ENCODE measurements around the gene SPDYE2.
"Not testable (repeated sequence)": the region's sequence is repeated elsewhere in the genome, so short reads cannot be mapped to it uniquely, and the experiment has no call there.

DNA sequence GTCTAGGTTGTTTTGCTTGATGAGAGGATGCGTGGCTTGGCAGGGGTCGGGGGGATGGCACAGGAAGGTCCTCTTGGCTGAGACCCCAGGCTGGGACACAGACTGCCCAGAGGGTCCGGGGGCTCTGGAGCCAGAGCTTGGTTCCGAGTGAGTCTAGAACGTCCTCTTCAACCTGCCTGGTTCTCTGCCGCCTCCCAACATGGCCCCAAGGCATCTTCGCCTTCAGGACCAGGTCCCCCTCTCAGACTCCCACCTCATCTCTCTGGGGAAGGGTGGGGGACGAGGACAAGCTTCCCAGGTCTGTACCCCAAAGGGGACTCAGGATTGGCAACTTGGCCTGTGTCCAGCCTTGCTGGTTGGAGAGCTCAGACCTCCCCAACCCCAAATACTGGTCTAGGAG, 8.9 kb upstream of the SPDYE2 start:
- not testable (repeated sequence) for TF ChIP-seq POLR2AphosphoS5, POLR2A, TAF1, SPI1 (IDR thresholded peaks at IDR 0.05; ENCODE audit: low read depth, low read length)
